Naive thymus-derived CD4-positive, alpha-beta T cell (primary cell): ENCODE results near the gene NANOS1. TPM values are rescaled to one million over a fixed set of nuclear protein-coding genes. Genes with fewer than 3 reads are reported as not detected.

Experiments used
- ATAC-seq: fragments of 150-1000 bp; cut with Tn5 transposase; 2 replicates; pipeline ENCODE4 v1.10.0; 2021; ENCODE audit warnings: mild to moderate bottlenecking, moderate library complexity
- CTCF ChIA-PET: fragments of 350-600 bp; sonication (Branson Sonifier 250); formaldehyde crosslinking; loops from one replicate; lab custom pipeline; 2021; ENCODE audit warnings: antibody characterized with exemption; lab: Charles Lee
- POLR2A ChIA-PET: fragments of 350-600 bp; sonication (Branson Sonifier 250); formaldehyde crosslinking; loops from one replicate; lab custom pipeline; 2021; ENCODE audit warnings: antibody characterized with exemption, inconsistent platforms; lab: Charles Lee
- DNase-seq, 9 donors: peaks; one replicate each; pipeline versions ENCODE4 v3.0.0 to v3.0.0-alpha.2; 2020 to 2022; ENCODE audit warnings: mixed read lengths in 1 of 9
- H3K27ac ChIP-seq: one replicate; pipeline ENCODE4 v1.7.0; 2013; ENCODE audit warnings: mild to moderate bottlenecking, low read depth, low read length, moderate library complexity
- H3K27me3 ChIP-seq, 2 donors: one replicate each; pipeline ENCODE4 v1.7.0; 2013; ENCODE audit warnings: low read length in 2 of 2, mild to moderate bottlenecking in 2 of 2, moderate library complexity in 2 of 2; ENCODE audit not compliant: control insufficient read depth in 2 of 2, insufficient read depth in 2 of 2
- H3K36me3 ChIP-seq, 3 experiments: 1 replicate in 2 of 3; 2 replicates in 1 of 3; pipeline ENCODE4 v1.7.0; 2013; ENCODE audit warnings: low read length in 3 of 3, mild to moderate bottlenecking in 3 of 3, moderate library complexity in 1 of 3; ENCODE audit not compliant: insufficient read depth in 3 of 3, control insufficient read depth in 2 of 3
- H3K4me1 ChIP-seq, 2 donors: one replicate each; pipeline ENCODE4 v1.7.0; 2013; ENCODE audit warnings: low read length in 2 of 2, mild to moderate bottlenecking in 2 of 2, moderate library complexity in 1 of 2; ENCODE audit not compliant: control insufficient read depth in 2 of 2, insufficient read depth in 2 of 2
- H3K4me3 ChIP-seq: 2 replicates; pipeline ENCODE4 v1.7.0; 2013; ENCODE audit warnings: mild to moderate bottlenecking, low read length
- H3K9me3 ChIP-seq, 3 experiments: 1 replicate in 2 of 3; 2 replicates in 1 of 3; pipeline ENCODE4 v1.7.0; 2013; ENCODE audit warnings: low read length in 3 of 3; ENCODE audit not compliant: control insufficient read depth in 2 of 3
- H3K27ac Mint-ChIP-seq, 9 donors: one replicate each; pipeline ENCODE4 v1.8.0; 2020 to 2022; ENCODE audit warnings: mixed read lengths in 9 of 9, mild to moderate bottlenecking in 8 of 9, moderate library complexity in 5 of 9, inconsistent platforms in 2 of 9
- H3K27me3 Mint-ChIP-seq, 5 donors: one replicate each; pipeline ENCODE4 v1.8.0; 2021 to 2022; ENCODE audit warnings: mixed read lengths in 5 of 5, mild to moderate bottlenecking in 1 of 5
- H3K36me3 Mint-ChIP-seq, 5 donors: one replicate each; pipeline ENCODE4 v1.8.0; 2020 to 2022; ENCODE audit warnings: mixed read lengths in 5 of 5, mild to moderate bottlenecking in 3 of 5, inconsistent platforms in 1 of 5
- H3K4me1 Mint-ChIP-seq, 7 donors: one replicate each; pipeline ENCODE4 v1.8.0; 2020 to 2022; ENCODE audit warnings: mixed read lengths in 7 of 7, mild to moderate bottlenecking in 3 of 7, inconsistent platforms in 1 of 7
- H3K4me3 Mint-ChIP-seq, 10 donors: one replicate each; pipeline ENCODE4 v1.8.0; 2020 to 2022; ENCODE audit warnings: mild to moderate bottlenecking in 10 of 10, mixed read lengths in 10 of 10, moderate library complexity in 6 of 10, inconsistent platforms in 2 of 10
- H3K9me3 Mint-ChIP-seq, 11 donors: one replicate each; pipeline ENCODE4 v1.8.0; 2020 to 2022; ENCODE audit warnings: mixed read lengths in 11 of 11, mild to moderate bottlenecking in 4 of 11, inconsistent platforms in 1 of 11, moderate library complexity in 1 of 11
- intact Hi-C, 2 donors: fragments of 100-400 bp; cut with micrococcal nuclease; formaldehyde crosslinking; loops; one replicate each; pipeline ENCODE4 v1.15.1; 2023
- polyA plus RNA-seq, 2 donors: library from polyadenylated mRNA; unstranded; fragments of 300-500 nt; fragmentation: Illumina TruSeq; gene quantifications; one replicate each; pipeline ENCODE4 v1.2.3, GENCODE V29; 2021
- total RNA-seq, 6 experiments: library from RNA in 5 of 6; stranded (reverse) in 5 of 6; gene quantifications; 1 replicate in 5 of 6; 2 replicates in 1 of 6; pipeline ENCODE4 v1.2.3 and lab custom pipeline; 2021 to 2026

Gene NANOS1
- total and polyA plus RNA-seq, 7 experiments from 2014 or later: 0.10 to 0.45 (median 0.22) TPM; not detected in 3

DNA sequence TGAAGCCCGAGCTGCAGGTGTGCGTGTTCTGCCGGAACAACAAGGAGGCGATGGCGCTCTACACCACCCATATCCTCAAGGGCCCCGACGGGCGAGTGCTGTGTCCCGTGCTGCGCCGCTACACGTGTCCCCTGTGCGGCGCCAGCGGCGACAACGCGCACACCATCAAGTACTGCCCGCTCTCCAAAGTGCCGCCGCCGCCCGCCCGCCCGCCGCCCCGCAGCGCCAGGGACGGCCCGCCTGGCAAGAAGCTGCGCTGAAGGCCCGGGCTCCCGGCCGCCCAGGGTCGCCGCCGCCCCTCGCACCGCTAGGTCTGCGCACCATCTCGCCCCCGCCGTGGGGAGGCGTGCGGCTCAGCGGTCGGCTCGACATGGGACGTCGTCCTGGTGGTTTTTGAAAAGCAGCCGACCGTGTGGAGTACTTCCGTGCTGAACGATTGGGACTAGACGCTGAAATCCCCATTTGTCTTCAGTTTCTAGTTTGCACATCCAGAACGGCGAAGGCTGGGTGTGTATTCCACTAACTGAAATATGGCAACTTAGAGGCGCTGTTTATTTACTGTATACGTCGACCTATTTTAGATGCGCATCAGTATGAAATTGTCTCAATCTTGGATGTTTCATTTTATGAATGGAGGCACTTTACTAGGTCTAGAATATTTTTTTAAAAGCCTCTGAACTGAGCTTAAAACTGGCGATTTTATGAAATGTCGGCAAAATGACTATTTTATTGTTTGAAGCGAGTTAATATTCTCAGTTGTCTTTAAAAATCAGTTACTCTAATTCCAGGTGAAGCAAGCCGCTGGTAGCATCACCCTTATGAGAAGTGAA, 1.1 kb downstream of the NANOS1 start:
- Histone ChIP-seq H3K4me3 (peak overlapping the region; percentile 5), H3K27ac (no peak overlapping the region), H3K36me3 (peaks cover 0 to 12% (median 6%) of the 10 kb centered on the region in 3 experiments), H3K4me1 (no peaks in the 10 kb centered on the region), H3K27me3 (no peaks in the 10 kb centered on the region), H3K9me3 (no peaks in the 10 kb centered on the region)
- DNase-seq (peak; percentile 14 to 59 (median 29)), ATAC-seq (peak; percentile 67)
- peaks cover 4 to 13% (median 9%) of the 10 kb centered on the region in 5 donors for H3K36me3 Mint-ChIP-seq
- peaks cover 0 to 12% (median 0%) of the 10 kb centered on the region in 5 donors for H3K27me3 Mint-ChIP-seq
- H3K4me1 Mint-ChIP-seq: peaks cover 8 to 24% (median 12%) of the 10 kb centered on the region in 7 donors
- peak overlapping the region in 2 of 9 donors; percentile 62 to 72 for H3K27ac Mint-ChIP-seq
- H3K9me3 Mint-ChIP-seq: no peaks in the 10 kb centered on the region
- peak overlapping the region; percentile 65 to 84 (median 76) for H3K4me3 Mint-ChIP-seq
- ChIA-PET POLR2A (interaction anchor here (0.6 to 1.6 kb wide), 3 partner anchors 23 to 476 kb away, joined by 3 to 5 read pairs (median 4); partner anchors contain the start of gene EIF3A), CTCF (no interaction called here)
- intact Hi-C loops: loop anchor here (1.0 to 2.0 kb wide), 5 partner anchors 50 to 696 kb away; partner anchors contain the start of genes CACUL1 (in 2 of the 2), EIF3A (in 1 of the 2), INPP5F (in 1 of the 2) and SFXN4 (in 1 of the 2)

DNA sequence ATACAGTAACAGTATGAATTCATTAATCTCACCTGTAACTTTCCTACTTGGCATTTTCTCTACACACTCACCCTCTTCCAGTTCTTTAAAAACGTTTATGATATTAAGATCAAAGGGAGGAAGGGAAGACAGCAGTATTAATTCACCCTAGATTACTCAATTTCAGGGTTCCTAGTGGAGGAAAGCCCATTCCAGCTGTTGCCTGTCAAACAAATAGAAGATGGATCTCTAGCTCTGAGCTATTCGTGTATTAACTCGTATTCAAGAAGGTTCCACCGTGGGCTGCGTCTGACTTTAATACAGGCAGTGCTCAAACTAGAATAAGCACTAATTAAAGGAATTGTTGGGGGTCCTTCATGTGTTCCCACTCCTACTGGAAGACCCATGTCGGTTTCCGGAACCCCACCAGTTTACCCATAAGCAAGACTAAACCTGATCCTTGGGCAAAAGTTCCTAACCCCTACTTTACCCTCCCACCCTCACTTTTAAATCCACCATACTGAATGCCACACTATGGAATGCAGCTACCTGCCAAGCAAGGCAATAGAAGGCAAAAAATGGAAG, 2.1 kb downstream of the NANOS1 start:
- intact Hi-C loops: loop anchor here (2.0 kb wide), 4 partner anchors 49 to 695 kb away; partner anchors contain the start of genes CACUL1 (in 2 of the 2), EIF3A (in 1 of the 2) and INPP5F (in 1 of the 2)
- H3K27me3 ChIP-seq: no peaks in the 10 kb centered on the region
- H3K27me3 Mint-ChIP-seq: peaks cover 0 to 8% (median 0%) of the 10 kb centered on the region in 5 donors
- H3K9me3 ChIP-seq: no peaks in the 10 kb centered on the region
- H3K9me3 Mint-ChIP-seq: no peaks in the 10 kb centered on the region
- H3K4me1 ChIP-seq: no peaks in the 10 kb centered on the region
- H3K4me3 Mint-ChIP-seq: peak overlapping the region; percentile 61 to 81 (median 75)
- peaks cover 8 to 24% (median 12%) of the 10 kb centered on the region in 7 donors for H3K4me1 Mint-ChIP-seq
- H3K27ac Mint-ChIP-seq: peak overlapping the region in 1 of 9 donors; percentile 27
- peaks cover 0 to 17% (median 6%) of the 10 kb centered on the region in 3 experiments for H3K36me3 ChIP-seq
- H3K36me3 Mint-ChIP-seq: peaks cover 4 to 17% (median 15%) of the 10 kb centered on the region in 5 donors
- no peak overlapping the region for H3K4me3 ChIP-seq
- ATAC-seq (no peak), DNase-seq (no peak)
- CTCF ChIA-PET: no interaction called here
- POLR2A ChIA-PET: interaction anchor here (0.6 to 1.6 kb wide), 3 partner anchors 22 to 188 kb away, joined by 3 to 5 read pairs (median 4); partner anchors contain the start of gene EIF3A
- H3K27ac ChIP-seq: no peak overlapping the region

DNA sequence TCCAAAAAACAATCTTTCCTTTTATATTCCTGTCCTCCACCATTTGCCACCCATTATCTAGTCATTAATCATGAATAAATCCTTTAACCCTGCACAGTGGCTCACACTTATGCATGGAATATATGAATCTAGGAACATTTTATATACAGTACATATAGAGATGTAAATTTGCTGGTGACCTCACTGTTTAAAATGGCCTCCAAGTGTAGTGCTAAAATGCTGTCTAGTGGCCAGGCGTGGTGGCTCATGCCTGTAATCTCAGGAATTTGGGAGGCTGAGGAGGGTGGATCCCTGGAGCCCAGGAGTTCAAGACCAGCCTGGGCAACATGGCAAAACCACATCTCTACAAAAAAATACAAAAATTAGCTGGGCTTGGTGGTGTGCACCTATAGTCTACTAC, 9.6 kb downstream of the NANOS1 start:
- Mint-ChIP-seq H3K4me1 (peaks cover 5 to 24% (median 14%) of the 10 kb centered on the region in 7 donors), H3K27ac (peak overlapping the region in 1 of 9 donors; percentile 78), H3K27me3 (no peaks in the 10 kb centered on the region), H3K4me3 (no peak overlapping the region), H3K36me3 (peaks cover 22 to 77% (median 54%) of the 10 kb centered on the region in 5 donors), H3K9me3 (no peaks in the 10 kb centered on the region)
- DNase-seq (no peak), ATAC-seq (no peak)
- Histone ChIP-seq H3K36me3 (peaks cover 16 to 86% (median 43%) of the 10 kb centered on the region in 3 experiments), H3K27ac (no peak overlapping the region), H3K9me3 (no peaks in the 10 kb centered on the region), H3K27me3 (no peaks in the 10 kb centered on the region), H3K4me3 (no peak overlapping the region), H3K4me1 (no peaks in the 10 kb centered on the region)
- intact Hi-C loops: no loop called here
- ChIA-PET CTCF (no interaction called here), POLR2A (no interaction called here)

DNA sequence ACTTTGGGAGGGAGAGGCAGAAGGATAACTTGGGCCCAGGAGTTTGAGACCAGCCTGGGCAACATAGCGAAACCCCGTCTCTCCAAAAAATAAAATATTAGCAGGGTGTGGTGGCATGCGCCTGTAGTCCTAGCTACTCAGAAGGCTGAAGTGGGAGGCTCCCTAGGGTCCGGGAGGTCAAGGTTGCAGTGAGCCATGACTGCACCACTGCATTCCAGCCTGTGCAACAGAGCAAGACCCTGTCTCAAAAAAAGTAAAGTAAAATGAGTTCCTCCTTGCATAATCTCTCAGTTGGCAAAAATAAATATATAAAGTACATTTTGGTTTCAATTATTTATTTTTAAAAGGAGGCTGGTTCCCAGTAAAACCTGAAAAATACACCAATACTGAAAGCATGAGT, 11.8 kb downstream of the NANOS1 start:
- H3K27me3 Mint-ChIP-seq: no peaks in the 10 kb centered on the region
- H3K36me3 Mint-ChIP-seq: peaks cover 21 to 81% (median 58%) of the 10 kb centered on the region in 5 donors

DNA sequence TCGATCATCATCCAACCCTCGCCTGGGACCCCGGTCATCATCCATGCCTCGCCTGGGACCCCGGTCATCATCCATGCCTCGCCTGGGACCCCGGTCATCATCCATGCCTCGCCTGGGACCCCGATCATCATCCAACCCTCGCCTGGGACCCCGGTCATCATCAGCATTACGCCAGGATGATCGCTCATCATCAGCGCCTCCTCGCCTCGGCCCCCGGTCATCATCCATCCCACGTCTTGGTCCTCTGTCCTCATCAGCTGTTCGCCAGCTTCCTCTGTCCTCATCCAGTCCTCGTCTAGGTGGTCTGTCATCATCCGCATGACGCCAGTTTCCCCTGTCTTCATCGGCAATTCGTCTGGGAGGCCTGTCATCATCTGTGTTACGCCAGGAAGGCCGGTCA, 12.7 kb downstream of the NANOS1 start:
- no peak for DNase-seq
- H3K27ac Mint-ChIP-seq: peak overlapping the region in 3 of 9 donors; percentile 51 to 62 (median 60)
- no peaks in the 10 kb centered on the region for H3K9me3 Mint-ChIP-seq
- Histone ChIP-seq H3K27ac (no peak overlapping the region), H3K27me3 (no peaks in the 10 kb centered on the region), H3K9me3 (no peaks in the 10 kb centered on the region), H3K4me3 (no peak overlapping the region), H3K36me3 (peaks cover 17 to 100% (median 50%) of the 10 kb centered on the region in 3 experiments), H3K4me1 (no peaks in the 10 kb centered on the region)
- peaks cover 21 to 81% (median 56%) of the 10 kb centered on the region in 5 donors for H3K36me3 Mint-ChIP-seq
- ChIA-PET CTCF (no interaction called here), POLR2A (no interaction called here)
- no peaks in the 10 kb centered on the region for H3K27me3 Mint-ChIP-seq
- H3K4me1 Mint-ChIP-seq: peaks cover 5 to 28% (median 20%) of the 10 kb centered on the region in 7 donors
- intact Hi-C loops: no loop called here
- no peak for ATAC-seq
- peak overlapping the region in 2 of 10 donors; percentile 8 to 44 for H3K4me3 Mint-ChIP-seq

More for the DNA sequence above, 11.8 kb downstream of the NANOS1 start:
- H3K4me3 ChIP-seq: no peak overlapping the region
- no peak overlapping the region for H3K27ac ChIP-seq
- POLR2A ChIA-PET: no interaction called here
- peaks cover 17 to 96% (median 52%) of the 10 kb centered on the region in 3 experiments for H3K36me3 ChIP-seq
- H3K4me1 Mint-ChIP-seq: peaks cover 5 to 29% (median 19%) of the 10 kb centered on the region in 7 donors
- H3K4me3 Mint-ChIP-seq: no peak overlapping the region
- CTCF ChIA-PET: no interaction called here
- ATAC-seq (no peak), DNase-seq (no peak)
- H3K9me3 ChIP-seq: no peaks in the 10 kb centered on the region
- H3K4me1 ChIP-seq: no peaks in the 10 kb centered on the region
- intact Hi-C loops: no loop called here
- no peaks in the 10 kb centered on the region for H3K9me3 Mint-ChIP-seq
- H3K27me3 ChIP-seq: no peaks in the 10 kb centered on the region
- peak overlapping the region in 2 of 9 donors; percentile 33 to 37 for H3K27ac Mint-ChIP-seq

DNA sequence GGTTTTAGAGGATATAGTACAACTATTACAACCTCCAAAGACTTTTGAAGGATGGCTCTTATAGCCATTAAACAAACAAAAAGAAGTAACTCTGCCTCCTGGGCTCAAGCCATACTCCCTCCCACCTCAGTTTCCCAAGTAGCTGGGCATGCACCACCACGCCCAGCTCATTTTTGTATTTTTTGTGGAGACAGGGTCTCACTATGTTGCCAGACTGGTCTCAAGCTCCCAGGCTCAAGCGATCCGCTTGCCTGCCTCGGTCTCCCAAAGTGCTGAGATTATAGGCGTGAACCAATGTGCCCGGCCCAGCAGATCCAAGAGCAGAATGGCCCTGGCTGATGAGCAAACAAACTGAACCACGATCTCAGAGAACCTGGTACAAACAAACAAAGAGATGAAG, 16.0 kb downstream of the NANOS1 start:
- no peak for DNase-seq
- Mint-ChIP-seq H3K36me3 (peaks cover 27 to 76% (median 54%) of the 10 kb centered on the region in 5 donors), H3K27ac (peak overlapping the region in 3 of 9 donors; percentile 6 to 63 (median 56)), H3K27me3 (no peaks in the 10 kb centered on the region), H3K4me3 (no peak overlapping the region), H3K9me3 (no peaks in the 10 kb centered on the region), H3K4me1 (peaks cover 8 to 30% (median 21%) of the 10 kb centered on the region in 7 donors)
- Histone ChIP-seq H3K27me3 (no peaks in the 10 kb centered on the region), H3K9me3 (no peaks in the 10 kb centered on the region), H3K4me3 (no peak overlapping the region), H3K27ac (no peak overlapping the region), H3K4me1 (no peaks in the 10 kb centered on the region), H3K36me3 (peaks cover 17 to 100% (median 41%) of the 10 kb centered on the region in 3 experiments)
- no peak for ATAC-seq
- CTCF ChIA-PET: no interaction called here
- intact Hi-C loops: no loop called here
- POLR2A ChIA-PET: no interaction called here
